ENCODE measurements around the gene RNF135.
"Not testable (repeated sequence)": the region's sequence is repeated elsewhere in the genome, so short reads cannot be mapped to it uniquely, and the experiment has no call there.

Gene RNF135

DNA sequence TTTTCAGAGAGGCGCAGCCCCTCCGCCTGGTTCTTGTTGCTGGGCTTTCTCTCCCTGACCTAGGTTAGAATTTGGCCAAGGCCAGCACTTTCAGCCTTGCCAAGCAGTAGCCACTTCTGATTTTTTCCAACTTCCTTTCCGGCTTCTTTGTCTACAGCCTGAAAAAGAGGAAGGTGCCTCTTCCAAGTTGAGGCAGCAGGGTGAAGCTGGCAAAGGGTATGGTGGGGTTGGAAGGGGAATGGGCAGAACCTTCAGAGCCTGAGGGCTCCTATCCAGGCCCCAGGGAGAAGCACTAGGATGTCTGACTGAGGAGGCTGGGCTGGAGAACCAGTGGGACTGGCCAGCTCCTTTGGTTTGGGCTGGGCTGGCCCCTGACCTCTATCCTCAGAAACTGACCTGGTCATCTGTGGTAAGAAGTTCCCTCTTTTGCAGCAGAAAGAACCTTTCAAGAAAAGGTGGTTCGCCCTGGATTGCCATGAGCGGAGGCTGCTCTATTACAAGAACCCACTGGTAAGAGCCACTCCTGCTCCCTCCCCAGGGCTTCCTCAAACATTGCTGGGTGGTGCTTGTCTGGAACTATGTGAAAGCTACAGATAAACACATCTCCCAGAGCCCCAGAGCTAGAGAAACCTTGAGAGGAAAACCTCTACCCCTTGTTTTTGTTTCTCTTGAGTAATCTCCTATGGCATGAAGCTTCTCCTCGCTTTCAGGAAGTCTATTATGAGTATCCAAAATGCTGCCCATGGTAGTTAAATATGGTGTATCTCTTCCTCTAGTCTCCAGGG lies 16.6 kb upstream of the RNF135 start:
- no peak for DNase-seq (ENCODE audit: low read depth in 4 of 4, low spot score in 1 of 4)

DNA sequence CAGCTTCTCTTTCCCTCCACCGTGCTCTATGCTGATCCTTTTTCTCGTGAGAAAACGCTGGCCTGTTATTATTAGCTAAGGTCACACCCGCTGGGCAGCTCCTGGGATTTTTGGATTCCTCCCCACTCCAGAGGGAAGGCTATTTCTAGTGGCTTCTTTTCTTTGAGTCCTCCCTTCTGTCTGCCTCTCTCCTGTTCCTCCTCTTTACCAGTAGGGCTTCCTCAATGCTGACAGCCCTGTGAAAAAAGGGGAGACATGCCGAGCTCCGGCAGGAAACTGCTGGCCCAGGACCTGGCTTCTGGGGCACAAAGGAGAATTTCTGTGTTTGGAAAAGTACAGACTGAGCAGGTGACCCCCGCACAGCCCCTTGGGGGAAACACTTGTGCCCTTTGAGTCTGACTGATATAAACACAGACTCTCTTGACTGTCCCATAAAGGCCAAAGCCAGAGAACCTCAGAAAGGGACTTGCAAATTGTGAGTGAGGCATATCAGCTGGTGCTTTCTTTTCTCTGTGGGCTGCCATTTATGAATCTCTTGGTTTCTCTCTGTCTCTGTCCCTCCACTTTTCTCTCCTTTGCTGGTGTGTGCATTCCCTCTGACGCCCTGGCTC lies 14.0 kb upstream of the RNF135 start:
- DNase-seq (ENCODE audit: low read depth in 4 of 4, low spot score in 1 of 4): no peak

DNA sequence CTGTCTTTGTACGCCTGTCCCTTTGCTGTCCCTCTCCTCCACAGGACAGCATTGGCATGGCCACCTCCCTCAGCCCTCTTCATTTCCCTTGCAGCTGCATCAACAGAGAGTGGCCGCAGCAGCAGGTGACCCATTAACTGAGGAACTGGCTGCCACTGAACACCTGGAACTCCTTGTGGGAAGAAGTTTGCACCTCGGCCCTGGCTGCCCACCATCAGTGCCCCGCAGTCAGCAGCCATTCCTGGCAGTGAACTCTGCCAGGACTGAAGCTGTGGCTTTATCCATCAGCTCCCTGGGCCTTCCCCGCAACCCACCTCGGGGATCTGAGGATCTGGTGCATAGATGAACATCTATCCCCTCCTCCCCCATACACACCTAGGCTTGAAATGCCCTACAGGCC lies 13.1 kb upstream of the RNF135 start:
- no peak for DNase-seq (ENCODE audit: low read depth in 4 of 4, low spot score in 1 of 4)

DNA sequence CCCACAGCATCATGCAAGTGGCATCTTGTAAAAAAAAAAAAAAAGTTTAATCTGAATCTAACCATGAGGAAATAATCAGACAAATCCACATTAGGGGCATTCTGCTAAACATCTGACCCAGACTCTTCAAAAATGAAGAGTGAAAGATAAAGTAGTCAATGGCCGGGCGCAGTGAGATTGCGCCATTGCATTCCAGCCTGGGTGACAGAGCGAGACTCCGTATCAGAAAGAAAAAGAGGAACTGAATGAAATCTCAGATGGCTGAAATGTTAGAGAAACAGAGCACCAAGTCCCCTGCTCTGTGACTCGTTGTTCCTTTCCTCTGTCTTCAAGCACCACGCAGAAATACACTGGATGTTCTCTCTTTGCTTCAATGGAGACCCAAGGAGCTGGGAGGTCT lies 12.7 kb upstream of the RNF135 start:
- DNase-seq (ENCODE audit: low read depth in 4 of 4, low spot score in 1 of 4): no peak

DNA sequence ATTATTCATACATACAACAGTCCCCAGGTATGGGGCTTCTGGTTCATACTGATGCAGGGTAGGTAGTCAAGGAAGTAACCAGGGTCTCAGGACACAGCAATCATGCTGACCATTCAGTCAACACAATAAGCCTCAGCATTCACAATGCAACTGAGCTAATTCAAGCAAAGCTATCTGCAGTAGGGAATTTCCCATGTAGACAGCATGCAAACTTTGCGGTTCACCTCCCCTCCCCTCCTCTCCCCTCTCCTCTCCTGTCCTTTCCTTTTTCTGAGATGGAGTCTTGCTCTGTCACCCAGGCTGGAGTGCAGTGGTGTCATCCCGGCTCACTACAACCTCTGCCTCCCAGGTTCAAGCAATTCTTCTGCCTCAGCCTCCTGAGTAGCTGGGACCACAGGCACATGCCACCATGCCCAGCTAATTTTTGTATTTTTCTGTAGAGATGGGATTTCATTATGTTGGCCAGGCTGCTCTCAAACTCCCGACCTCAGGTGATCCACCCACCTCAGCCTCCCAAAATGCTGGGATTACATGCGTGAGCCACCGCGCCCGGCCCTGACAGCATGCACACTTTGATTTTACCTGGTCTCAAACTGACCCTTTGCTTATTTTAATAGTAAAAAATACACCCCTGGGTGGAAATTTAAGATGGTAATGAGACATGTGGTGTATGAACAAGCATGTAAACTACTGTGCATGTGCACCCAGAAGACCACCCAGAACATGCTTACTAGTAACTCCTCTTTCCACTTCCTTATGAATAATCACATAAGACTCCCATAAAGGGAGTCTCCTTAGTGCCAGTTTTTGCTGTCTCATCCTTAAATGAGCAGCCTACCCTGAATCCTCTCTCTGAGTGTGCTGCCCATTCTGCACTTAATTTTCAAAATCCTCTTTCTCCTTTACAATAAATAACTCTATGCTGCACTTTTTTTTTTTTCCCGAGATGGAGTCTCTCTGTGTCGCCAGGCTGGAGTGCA lies 9.3 kb upstream of the RNF135 start:
- DNase-seq (ENCODE audit: low read depth in 4 of 4, low spot score in 1 of 4): no peak

DNA sequence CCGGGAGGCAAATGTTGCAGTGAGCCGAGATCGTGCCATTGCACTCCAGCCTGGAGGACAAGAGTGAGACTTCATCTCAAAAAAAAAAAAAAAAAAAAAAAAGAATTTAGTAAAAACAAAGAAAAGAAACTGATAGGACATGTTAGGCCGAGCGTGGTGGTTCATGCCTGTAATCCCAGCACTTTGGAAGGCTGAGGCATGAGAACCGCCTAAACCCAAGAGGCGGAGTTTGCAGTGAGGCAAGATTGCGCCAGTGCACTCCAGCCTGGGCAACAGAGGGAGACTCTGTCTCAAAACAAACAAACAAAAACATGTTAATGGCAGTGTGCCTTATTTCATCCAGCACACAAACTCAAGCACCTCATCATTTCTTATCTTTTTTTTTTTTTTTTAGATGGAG lies 6.5 kb upstream of the RNF135 start:
- DNase-seq (ENCODE audit: low read depth in 4 of 4, low spot score in 1 of 4): not testable (repeated sequence)

DNA sequence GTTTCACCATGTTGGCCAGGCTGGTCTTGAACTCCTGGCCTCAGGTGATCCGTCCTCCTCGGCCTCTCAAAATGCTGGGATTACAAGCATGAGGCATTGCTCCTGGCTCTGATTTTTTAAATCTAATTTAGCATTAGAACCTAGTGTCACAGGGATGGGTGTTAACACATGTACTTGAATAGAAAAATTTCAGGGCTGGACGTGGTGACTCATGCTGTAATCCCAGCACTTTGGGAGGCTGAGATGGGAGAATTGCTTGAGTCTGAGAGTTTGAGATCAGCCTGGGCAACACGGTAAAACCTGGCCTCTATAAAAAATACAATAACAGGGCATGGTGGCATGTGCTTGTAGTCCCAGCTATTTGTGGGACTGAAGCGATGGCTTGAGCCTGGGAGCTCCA lies 6.0 kb upstream of the RNF135 start:
- DNase-seq (ENCODE audit: low read depth in 4 of 4, low spot score in 1 of 4): no peak

DNA sequence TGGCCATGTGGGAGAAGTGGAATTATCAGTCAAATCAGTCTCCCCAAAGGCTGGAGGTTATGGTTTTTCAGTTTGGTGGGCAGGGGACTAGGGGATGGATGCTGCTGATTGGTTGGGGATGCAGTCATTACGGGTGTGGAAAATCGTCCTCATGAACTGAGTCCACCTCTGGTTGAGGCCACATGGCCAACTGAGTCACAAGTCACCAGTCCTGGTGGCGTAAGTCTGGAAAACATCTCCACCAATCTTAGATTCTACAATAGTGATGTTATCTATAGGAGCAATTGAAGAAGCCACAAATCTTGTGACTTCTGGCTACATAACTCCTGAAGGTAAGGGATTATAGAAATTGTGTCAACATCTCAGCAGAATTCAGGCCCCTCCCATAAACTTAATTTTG lies 5.2 kb upstream of the RNF135 start:
- no peak for DNase-seq (ENCODE audit: low read depth in 4 of 4, low spot score in 1 of 4)

DNA sequence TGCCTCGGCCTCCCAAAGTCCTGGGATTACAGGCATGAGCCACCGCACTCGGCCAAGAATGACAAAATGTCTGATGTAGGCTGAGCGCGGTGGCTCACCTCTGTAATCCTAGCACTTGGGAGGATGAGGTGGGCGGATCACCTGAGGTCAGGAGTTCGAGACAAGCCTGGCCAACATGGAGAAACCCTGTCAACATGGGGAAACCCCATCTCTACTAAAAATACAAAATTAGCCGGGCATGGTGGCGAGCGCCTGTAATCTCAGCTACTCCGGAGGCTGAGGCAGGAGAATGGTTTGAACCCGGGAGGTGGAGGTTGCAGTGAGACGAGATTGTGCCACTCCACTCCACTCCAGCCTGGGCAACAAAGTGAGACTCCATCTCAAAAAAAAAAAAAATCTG lies 2.9 kb upstream of the RNF135 start:
- DNase-seq (ENCODE audit: low read depth in 4 of 4, low spot score in 1 of 4): not testable (repeated sequence)

DNA sequence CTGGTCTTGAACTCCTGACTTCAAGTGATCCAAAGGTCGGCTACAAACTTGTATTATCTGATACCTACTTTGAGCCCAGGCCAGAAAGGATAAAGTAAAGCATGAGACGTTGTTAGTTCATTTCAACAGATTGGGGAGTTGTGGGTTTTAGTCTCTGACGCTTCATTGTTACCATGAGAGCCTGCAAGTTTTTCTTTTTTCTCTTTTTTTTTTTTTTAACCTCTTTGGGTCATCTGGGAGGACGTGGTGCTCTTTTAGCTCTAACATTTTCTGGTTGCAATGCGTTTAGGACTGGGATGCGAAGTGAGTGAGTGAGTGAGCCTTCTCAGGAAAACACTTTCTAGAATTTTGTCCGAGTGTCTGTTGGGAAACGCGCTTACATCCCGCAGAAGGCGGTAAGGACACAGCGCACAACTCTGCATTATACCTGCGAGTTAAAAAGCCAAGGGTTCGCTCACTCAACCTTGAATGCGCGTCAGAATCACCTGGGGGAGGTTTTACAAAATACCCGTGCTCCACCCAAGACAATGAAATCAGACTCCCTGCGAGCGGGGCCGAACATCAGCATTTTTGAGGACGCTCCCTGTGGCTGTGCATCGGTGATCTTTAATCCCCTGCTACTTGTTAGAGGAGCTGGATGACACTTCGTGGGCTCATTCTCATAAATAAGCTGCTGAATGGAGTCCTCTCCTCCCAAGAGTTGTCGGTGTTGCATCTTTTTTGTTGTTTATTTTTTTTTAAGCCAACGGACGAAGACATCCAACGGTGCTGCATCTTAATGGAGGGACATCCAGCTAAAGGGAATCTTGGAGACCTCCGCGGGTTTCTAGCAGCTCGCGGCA lies 629 bp upstream of the RNF135 start:
- DNase-seq (ENCODE audit: low read depth in 4 of 4, low spot score in 1 of 4): no peak

DNA sequence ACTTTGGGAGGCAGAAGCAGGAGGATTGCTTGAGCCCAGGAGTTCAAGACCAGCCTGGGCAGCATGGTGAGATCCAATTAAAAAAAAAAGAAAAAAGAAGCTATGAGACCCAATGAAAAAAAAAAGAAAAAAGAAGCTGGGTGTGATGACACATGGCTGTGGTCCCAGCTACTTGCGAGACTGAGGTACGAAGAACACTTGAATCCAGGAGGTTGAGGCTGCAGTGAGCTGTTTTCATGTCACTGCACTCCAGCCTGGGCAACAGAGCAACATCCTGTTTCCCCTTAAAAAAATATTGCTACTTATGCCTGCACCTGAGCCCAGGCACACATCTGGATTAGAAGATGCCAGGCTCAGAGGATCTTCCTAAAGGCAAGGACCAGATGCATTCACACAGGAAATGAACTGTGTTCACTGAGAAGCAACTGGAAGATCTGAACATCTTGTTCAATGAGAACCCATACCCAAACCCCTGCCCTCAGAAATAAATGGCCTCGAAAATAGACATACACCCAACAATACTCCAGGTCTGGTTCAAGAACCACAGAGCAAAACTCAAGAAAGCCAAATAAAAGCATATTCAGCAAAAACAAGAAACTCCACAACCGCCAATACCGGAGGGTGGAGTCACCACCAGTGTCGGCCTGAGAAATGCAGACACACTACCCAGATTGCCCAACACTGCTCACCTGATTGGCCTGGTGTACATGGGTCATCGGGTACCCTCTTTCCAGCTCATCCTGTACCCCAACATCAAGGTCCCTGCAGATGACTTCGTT lies 4.4 kb downstream of the RNF135 start:
- DNase-seq (ENCODE audit: low read depth in 4 of 4, low spot score in 1 of 4): no peak

DNA sequence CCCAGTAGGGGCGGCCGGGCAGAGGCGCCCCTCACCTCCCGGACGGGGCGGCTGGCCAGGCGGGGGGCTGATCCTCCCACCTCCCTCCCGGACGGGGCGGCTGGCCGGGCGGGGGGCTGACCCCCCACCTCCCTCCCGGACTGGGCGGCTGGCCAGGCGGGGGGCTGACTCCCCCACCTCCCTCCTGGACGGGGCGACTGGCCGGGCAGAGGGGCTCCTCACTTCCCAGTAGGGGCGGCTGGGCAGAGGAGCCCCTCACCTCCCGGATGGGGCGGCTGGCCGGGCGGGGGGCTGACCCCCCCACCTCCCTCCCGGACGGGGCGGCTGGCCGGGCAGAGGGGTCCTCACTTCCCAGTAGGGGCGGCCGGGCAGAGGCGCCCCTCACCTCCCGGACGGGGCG lies 9.1 kb downstream of the RNF135 start:
- not testable (repeated sequence) for DNase-seq (ENCODE audit: low read depth in 4 of 4, low spot score in 1 of 4)

DNA sequence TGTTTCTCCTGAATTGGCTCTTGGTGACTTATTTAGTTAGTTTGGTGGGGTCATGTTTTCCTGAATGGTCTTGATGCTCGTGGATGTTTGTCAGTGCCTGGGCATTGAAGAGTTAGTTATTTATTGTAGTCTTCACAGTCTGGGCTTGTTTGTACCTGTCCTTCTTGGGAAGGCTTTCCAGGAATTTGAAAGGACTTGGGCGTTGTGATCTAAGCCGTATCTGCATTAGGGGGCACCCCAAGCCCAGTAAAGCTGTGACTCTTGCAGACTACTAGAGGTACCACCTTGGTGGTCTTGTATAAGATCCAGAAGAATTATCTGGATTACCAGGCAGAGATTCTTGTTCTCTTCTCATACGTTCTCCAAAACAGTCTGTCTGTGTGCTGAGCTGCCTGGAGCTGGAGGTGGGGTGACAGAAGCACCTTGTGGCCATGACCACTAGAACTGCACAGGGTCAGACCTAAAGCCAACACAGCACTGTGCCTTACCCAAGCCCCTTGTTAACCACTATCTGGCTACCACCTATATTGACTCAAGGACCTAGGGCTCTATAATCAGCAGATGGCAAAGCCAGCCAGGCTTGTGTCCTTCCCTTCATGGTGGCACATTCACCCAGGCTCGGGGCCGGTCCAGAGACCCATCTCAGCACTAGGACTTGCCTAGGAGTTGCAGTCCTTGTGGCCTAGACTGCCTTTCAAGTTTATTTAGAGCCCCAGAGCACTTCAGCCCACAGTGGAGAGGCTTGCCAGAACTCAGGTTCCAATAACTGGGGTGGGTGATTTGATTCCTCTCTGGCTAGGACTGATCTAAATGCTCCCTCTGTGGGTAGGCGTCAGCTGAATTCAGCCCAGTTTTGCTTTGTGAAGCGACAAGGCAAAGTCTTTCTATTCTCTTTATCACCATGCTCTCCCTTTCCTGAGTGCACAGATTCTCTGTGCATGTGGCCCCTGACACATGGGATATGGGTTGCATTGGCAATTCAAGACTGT lies 11.0 kb downstream of the RNF135 start:
- no peak for DNase-seq (ENCODE audit: low read depth in 4 of 4, low spot score in 1 of 4)

DNA sequence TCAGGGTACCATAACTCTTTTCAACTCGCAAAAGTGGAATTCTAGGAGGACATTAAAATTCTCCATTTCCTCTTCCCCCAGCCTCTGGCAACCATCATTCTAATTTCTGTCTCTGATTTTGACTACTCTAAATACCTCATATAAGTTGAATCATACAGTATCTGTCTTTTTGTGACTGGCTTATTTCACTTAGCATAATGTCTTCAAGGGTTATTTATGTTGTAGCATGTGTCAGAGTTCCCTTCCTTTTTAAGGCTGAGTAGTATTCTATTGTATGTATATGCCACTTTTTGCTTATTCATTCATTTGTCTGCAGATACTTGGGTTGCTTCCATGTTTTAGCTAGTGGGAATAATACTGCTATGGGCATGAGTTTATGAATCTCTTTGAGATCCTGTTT lies 12.0 kb downstream of the RNF135 start:
- no peak for DNase-seq (ENCODE audit: low read depth in 4 of 4, low spot score in 1 of 4)

DNA sequence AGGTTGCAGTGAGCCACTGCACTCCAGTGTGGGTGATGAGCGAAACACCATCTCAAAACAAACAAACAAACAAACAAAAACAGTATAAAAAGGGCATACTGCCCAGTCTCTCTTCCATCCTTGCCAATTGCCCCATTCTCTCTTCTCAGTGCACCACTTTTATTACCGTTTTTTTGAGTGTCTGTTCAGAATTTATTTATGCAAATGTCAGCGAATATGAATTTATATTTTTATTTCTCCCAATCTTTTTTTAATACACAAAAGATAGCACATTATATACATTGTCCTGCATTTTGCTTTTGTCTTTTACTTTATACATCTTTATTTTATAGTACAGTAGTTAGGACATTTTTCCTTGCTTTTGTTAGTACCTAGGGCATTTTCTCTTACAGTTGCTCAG lies 19.6 kb downstream of the RNF135 start:
- DNase-seq (ENCODE audit: low read depth in 4 of 4, low spot score in 1 of 4): no peak

DNA sequence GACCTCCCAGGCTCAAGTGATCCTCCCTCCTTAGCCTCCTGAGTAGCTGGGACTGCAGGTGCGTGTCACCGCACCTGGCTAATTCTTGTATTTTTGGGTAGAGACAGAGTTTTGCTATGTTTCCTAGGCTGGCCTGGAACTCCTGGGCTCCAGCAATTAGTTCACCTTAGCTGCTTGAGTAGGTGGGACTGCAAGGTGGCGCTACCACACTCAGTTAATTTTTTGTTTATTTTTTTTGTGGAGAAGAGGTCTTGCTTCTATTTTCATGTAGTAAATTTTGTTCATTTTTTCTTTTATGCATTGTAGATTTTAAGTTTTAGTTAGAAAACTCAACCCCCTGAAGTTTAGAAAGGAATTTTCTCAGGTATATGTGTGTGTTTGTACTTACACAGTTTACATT lies 21.7 kb downstream of the RNF135 start:
- no peak for DNase-seq (ENCODE audit: low read depth in 4 of 4, low spot score in 1 of 4)

DNA sequence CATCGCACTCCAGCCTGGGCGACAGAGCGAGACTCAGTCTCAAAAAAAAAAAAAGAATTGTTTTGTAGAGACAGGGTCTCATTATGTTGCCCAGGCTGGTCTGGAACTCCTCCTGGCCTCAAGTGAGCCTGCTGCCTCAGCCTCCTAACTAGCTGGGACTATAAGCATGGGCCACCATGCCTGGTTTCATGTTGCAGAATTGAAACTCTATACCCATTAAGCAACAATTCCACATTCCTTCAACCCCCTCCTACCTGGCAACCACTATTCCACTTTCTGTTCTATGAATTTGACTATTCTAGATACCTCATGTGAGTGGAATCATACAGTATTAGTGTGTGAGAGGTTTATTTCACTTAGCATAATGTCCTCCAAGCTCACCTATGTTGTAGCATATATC lies 24.5 kb downstream of the RNF135 start:
- no peak for DNase-seq (ENCODE audit: low read depth in 4 of 4, low spot score in 1 of 4)

DNA sequence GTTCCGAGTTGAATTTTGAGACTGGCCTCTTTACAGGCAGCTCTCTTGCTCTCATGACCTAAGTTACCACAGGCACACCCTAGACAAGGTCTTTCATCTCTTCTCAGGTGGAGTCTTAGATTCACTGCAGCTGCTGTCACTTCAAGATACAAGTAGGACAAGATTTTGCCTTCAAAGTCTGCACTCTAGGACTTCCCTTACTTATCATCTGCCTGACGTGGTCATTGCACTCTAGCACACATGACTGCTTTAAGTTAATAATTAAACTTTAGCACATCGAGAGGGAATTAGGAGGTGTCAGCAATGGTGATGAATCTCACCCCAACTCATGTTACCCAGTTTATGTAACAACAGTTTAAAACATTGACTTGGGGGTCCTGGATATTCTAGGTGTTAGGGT lies 25.6 kb downstream of the RNF135 start:
- no peak for DNase-seq (ENCODE audit: low read depth in 4 of 4, low spot score in 1 of 4)

DNA sequence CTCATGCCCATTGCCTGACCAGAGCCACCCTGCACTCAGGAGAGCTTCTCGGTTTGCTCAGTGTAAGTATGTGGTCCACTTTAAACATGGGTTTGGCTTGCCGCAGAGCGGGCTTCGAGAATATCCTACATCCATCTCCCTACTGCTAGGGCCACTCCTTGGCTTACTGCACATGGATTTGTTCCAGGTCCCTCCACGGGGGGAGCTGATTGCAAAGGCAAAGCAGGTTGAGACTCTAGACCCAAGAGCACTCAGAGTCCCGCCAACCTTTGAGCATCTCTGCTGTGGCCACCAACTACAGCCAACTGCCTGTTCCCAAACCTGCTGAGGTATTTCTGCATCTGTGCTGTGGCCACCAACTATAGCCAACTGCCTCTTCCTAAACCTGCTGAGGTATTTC lies 26.4 kb downstream of the RNF135 start:
- no peak for DNase-seq (ENCODE audit: low read depth in 4 of 4, low spot score in 1 of 4)
